Liver (tissue), 9 donors: ENCODE results near the gene EIF4B. TPM values are rescaled to one million over a fixed set of nuclear protein-coding genes. Genes with fewer than 3 reads are reported as not detected.

Experiments
- DNase-seq: peaks from one replicate; pipeline ENCODE4 v3.0.0-alpha.2; 2017; ENCODE audit warnings: low spot score
- H3K27ac ChIP-seq, 2 donors: one replicate each; pipeline ENCODE4 v1.7.0; 2013; ENCODE audit warnings: inconsistent platforms in 2 of 2, low read length in 2 of 2, control low read depth in 1 of 2, low read depth in 1 of 2, mild to moderate bottlenecking in 1 of 2
- H3K27me3 ChIP-seq, 4 donors: one replicate each; pipeline versions ENCODE4 v1.6.1 to v1.7.0; 2013; ENCODE audit warnings: low read length in 3 of 4, inconsistent platforms in 1 of 4, mild to moderate bottlenecking in 1 of 4, moderate library complexity in 1 of 4; ENCODE audit not compliant: control insufficient read depth in 4 of 4, insufficient read depth in 4 of 4
- H3K36me3 ChIP-seq, 4 donors: one replicate each; pipeline versions ENCODE4 v1.6.1 to v1.7.0; 2013; ENCODE audit warnings: low read length in 3 of 4, mild to moderate bottlenecking in 3 of 4, low read depth in 1 of 4, moderate library complexity in 1 of 4; ENCODE audit not compliant: control insufficient read depth in 4 of 4, insufficient read depth in 3 of 4
- H3K4me1 ChIP-seq, 4 donors: one replicate each; pipeline versions ENCODE4 v1.6.1 to v1.7.0; 2013; ENCODE audit warnings: low read length in 3 of 4, mild to moderate bottlenecking in 3 of 4, moderate library complexity in 1 of 4; ENCODE audit not compliant: control insufficient read depth in 4 of 4, insufficient read depth in 4 of 4
- H3K4me3 ChIP-seq, 3 donors: one replicate each; pipeline versions ENCODE4 v1.6.1 to v1.7.0; 2013; ENCODE audit warnings: low read length in 3 of 3, control low read depth in 1 of 3, low read depth in 1 of 3, mild to moderate bottlenecking in 1 of 3
- H3K9ac ChIP-seq, 2 donors: one replicate each; pipeline ENCODE4 v1.7.0; 2013; ENCODE audit warnings: low read length in 2 of 2, mild to moderate bottlenecking in 2 of 2, moderate library complexity in 2 of 2, control low read depth in 1 of 2, low read depth in 1 of 2
- H3K9me3 ChIP-seq, 4 donors: one replicate each; pipeline versions ENCODE4 v1.6.1 to v1.7.0; 2013; ENCODE audit warnings: low read length in 3 of 4; ENCODE audit not compliant: control insufficient read depth in 4 of 4
- HNF4A ChIP-seq, 2 donors: conservative IDR thresholded peaks; 2 replicates each; pipeline ENCODE4 v1.6.1; 2016; ENCODE audit warnings: antibody characterized with exemption in 2 of 2, mild to moderate bottlenecking in 2 of 2
- HNF4G ChIP-seq: IDR thresholded peaks from 2 replicates; pipeline ENCODE4 v1.6.1; 2016; ENCODE audit warnings: antibody characterized with exemption
- NR2F2 ChIP-seq: IDR thresholded peaks from 2 replicates; pipeline ENCODE4 v1.6.1; 2016; ENCODE audit warnings: antibody characterized with exemption
- RAD21 ChIP-seq, 2 donors: IDR thresholded peaks; 2 replicates each; pipeline ENCODE4 v1.6.1; 2016; ENCODE audit warnings: antibody characterized with exemption in 2 of 2, mild to moderate bottlenecking in 2 of 2
- RXRA ChIP-seq, 2 donors: IDR thresholded peaks; 2 replicates each; pipeline ENCODE4 v1.6.1; 2017 to 2018; ENCODE audit warnings: antibody characterized with exemption in 2 of 2, mild to moderate bottlenecking in 1 of 2
- SP1 ChIP-seq: IDR thresholded peaks from 2 replicates; pipeline ENCODE4 v1.6.1; 2018; ENCODE audit warnings: antibody characterized with exemption, mild to moderate bottlenecking
- WGBS: extraction: QIAGEN DNeasy Blood & Tissue Kit; methylation state at CpG from one replicate; pipeline ENCODE4 v1.1.7; 2013; 5-methylcytosine and 5-hydroxymethylcytosine counted together
- polyA plus RNA-seq, 2 donors: library from polyadenylated mRNA; stranded (reverse) in 1 of 2; unstranded in 1 of 2; fragments of 200-250 nt in 1 of 2; fragments of >200 nt in 1 of 2; fragmentation: Nextera tagmentation in 1 of 2; extraction: Ambion mirVana in 1 of 2; gene quantifications; one replicate each; pipeline versions ENCODE4 v1.2.1 to v1.2.3, GENCODE V29; 2013 to 2015
- total RNA-seq, 2 donors: library from RNA; depleted of rRNA; stranded (reverse); fragments of >200 nt; gene quantifications; one replicate each; pipeline ENCODE4 v1.2.3, GENCODE V29; 2014
- TF ChIP-seq, protein P1 (sequence below): fragments of 150-350 bp; IDR thresholded peaks from 2 replicates; pipeline ENCODE4 v1.5.1; 2017; ENCODE audit warnings: improper control_type of control experiment, low read depth, low read length; ENCODE audit not compliant: missing input control
- TF ChIP-seq, protein P2 (sequence below): IDR thresholded peaks from 2 replicates; pipeline ENCODE4 v1.6.1; 2016; ENCODE audit warnings: antibody characterized with exemption, mild to moderate bottlenecking
- donor health status: healthy.
- donor health status: healthy.
- donor health status: healthy.
- donor health status: healthy.
- donor health status: healthy.

EIF4B gene
- total and polyA plus RNA-seq, 4 donors = 32.1 to 273 (median 169) TPM

DNA sequence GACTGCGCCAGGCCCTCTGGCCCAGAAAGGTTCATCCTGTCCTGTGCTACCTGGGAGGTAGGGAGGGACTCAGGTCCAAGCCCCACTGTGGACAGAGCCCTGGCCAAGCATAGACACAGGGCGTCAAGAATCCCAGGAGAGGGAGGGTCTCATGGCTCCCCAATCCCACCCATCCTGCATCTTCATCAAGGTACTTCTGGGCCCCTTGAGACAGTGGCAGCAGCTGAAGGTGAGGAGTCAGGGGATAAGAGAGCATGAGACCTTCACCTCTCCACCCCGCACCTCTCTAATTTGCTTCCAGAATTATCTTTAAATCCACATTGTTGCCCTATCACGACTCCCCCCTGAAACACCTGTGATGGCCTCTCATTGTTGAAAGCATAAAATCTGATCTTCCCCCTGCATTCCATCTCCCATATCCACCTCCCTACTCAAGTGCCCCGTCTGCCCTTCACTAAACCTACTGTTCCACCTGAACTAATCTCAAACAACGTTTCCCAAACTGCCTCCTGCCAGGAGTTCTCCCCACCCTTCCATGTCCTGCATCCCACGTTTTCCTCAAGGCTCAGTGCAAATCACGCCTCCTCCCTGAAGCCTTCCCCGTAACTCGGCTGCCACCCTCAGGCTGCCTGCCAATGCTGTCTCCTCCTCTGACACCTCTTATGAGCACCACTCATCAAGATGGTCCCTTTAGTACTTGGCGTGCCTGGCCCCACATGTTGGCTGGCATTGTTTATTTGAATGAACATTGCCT lies 30.3 kb upstream of the EIF4B start:
- Histone ChIP-seq H3K27ac (peak overlapping the region; percentile 27 to 31), H3K9me3 (no peaks in the 10 kb centered on the region), H3K4me1 (peaks cover 0 to 4% (median under 1%) of the 10 kb centered on the region in 4 donors), H3K27me3 (no peaks in the 10 kb centered on the region), H3K4me3 (no peak overlapping the region), H3K9ac (no peak overlapping the region), H3K36me3 (no peaks in the 10 kb centered on the region)
- TF ChIP-seq, protein P1, sequence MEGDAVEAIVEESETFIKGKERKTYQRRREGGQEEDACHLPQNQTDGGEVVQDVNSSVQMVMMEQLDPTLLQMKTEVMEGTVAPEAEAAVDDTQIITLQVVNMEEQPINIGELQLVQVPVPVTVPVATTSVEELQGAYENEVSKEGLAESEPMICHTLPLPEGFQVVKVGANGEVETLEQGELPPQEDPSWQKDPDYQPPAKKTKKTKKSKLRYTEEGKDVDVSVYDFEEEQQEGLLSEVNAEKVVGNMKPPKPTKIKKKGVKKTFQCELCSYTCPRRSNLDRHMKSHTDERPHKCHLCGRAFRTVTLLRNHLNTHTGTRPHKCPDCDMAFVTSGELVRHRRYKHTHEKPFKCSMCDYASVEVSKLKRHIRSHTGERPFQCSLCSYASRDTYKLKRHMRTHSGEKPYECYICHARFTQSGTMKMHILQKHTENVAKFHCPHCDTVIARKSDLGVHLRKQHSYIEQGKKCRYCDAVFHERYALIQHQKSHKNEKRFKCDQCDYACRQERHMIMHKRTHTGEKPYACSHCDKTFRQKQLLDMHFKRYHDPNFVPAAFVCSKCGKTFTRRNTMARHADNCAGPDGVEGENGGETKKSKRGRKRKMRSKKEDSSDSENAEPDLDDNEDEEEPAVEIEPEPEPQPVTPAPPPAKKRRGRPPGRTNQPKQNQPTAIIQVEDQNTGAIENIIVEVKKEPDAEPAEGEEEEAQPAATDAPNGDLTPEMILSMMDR = peak; percentile 24
- TF ChIP-seq RAD21 (IDR thresholded peaks at IDR 0.05) (peak; percentile 66 to 72), HNF4A (conservative IDR thresholded peaks at IDR 0.05) (no peak)
- no peak for DNase-seq
- WGBS = 47% methylated on average over 11 of the region's 11 CpGs

DNA sequence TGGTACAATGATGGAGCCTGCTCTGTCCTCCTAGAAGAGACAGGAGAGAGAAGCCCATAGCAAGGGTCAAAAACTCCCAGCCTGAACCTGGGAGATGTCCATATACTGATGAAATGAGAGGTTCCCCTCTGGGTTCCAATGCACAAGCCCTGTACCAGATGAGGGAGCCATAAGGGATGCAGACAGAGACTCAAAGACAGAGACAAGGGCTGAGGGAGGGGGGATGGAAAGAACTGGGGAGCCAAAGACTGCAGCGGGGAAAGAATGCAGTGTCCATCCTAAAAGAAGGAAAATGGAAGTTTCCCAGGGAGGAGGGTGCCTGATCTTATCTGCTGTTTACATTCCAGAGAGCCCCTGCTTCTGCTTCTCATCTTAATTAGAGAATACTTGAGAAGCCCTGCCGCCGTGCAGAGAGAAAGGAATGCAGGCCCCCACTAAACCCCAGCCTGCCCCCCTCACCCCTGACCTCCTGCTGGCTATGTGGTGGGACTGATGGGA lies 29.6 kb upstream of the EIF4B start:
- Histone ChIP-seq H3K9me3 (no peaks in the 10 kb centered on the region), H3K9ac (no peak overlapping the region), H3K36me3 (no peaks in the 10 kb centered on the region), H3K27me3 (no peaks in the 10 kb centered on the region), H3K27ac (peak overlapping the region; percentile 23 to 41), H3K4me3 (no peak overlapping the region), H3K4me1 (peaks cover 0 to 7% (median 1%) of the 10 kb centered on the region in 4 donors)
- 54% methylated on average over 3 of the region's 3 CpGs for WGBS
- no peak for DNase-seq
- TF ChIP-seq SP1 = peak; percentile 6
- TF ChIP-seq RXRA (IDR thresholded peaks at IDR 0.05) = peak; percentile 23 to 39
- TF ChIP-seq, protein P2, sequence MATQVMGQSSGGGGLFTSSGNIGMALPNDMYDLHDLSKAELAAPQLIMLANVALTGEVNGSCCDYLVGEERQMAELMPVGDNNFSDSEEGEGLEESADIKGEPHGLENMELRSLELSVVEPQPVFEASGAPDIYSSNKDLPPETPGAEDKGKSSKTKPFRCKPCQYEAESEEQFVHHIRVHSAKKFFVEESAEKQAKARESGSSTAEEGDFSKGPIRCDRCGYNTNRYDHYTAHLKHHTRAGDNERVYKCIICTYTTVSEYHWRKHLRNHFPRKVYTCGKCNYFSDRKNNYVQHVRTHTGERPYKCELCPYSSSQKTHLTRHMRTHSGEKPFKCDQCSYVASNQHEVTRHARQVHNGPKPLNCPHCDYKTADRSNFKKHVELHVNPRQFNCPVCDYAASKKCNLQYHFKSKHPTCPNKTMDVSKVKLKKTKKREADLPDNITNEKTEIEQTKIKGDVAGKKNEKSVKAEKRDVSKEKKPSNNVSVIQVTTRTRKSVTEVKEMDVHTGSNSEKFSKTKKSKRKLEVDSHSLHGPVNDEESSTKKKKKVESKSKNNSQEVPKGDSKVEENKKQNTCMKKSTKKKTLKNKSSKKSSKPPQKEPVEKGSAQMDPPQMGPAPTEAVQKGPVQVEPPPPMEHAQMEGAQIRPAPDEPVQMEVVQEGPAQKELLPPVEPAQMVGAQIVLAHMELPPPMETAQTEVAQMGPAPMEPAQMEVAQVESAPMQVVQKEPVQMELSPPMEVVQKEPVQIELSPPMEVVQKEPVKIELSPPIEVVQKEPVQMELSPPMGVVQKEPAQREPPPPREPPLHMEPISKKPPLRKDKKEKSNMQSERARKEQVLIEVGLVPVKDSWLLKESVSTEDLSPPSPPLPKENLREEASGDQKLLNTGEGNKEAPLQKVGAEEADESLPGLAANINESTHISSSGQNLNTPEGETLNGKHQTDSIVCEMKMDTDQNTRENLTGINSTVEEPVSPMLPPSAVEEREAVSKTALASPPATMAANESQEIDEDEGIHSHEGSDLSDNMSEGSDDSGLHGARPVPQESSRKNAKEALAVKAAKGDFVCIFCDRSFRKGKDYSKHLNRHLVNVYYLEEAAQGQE = peak; percentile 44
- peak; percentile 98 for TF ChIP-seq NR2F2
- no peak for TF ChIP-seq HNF4G

DNA sequence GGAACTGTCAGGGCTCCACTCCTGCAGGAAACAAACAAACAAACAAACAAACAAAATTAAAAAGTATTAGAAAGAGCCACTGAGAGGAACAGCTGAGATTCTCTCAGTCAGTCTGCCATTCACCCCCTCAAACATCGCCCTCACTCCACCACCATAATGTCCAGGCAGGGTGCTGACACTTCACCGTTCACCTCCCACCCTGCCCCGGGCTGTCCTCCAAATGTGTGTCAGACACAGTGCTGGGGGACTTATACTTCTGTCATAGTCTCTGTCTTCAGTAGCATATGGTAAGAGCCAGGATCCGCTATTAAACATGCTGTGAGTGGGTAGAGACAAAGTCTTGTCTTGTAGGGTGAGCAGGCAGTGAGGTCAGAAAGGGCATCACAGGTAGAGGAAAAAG lies 29.1 kb upstream of the EIF4B start:
- Histone ChIP-seq H3K4me3 (no peak overlapping the region), H3K4me1 (peaks cover 0 to 7% (median 1%) of the 10 kb centered on the region in 4 donors), H3K27me3 (no peaks in the 10 kb centered on the region), H3K9me3 (no peaks in the 10 kb centered on the region), H3K9ac (no peak overlapping the region), H3K27ac (peak overlapping the region in 1 of 2 donors; percentile 41), H3K36me3 (no peaks in the 10 kb centered on the region)
- 65% methylated on average over 4 of the region's 4 CpGs for WGBS
- peak; percentile 22 for TF ChIP-seq NR2F2
- TF ChIP-seq, protein P2 = no peak
- no peak for DNase-seq
